ENCODE measurements around the gene FAM20A.

GRCh38 chr17:68591583-68591982 lies 9.6 kb downstream of the FAM20A start:
- TF ChIP-seq, protein P1, sequence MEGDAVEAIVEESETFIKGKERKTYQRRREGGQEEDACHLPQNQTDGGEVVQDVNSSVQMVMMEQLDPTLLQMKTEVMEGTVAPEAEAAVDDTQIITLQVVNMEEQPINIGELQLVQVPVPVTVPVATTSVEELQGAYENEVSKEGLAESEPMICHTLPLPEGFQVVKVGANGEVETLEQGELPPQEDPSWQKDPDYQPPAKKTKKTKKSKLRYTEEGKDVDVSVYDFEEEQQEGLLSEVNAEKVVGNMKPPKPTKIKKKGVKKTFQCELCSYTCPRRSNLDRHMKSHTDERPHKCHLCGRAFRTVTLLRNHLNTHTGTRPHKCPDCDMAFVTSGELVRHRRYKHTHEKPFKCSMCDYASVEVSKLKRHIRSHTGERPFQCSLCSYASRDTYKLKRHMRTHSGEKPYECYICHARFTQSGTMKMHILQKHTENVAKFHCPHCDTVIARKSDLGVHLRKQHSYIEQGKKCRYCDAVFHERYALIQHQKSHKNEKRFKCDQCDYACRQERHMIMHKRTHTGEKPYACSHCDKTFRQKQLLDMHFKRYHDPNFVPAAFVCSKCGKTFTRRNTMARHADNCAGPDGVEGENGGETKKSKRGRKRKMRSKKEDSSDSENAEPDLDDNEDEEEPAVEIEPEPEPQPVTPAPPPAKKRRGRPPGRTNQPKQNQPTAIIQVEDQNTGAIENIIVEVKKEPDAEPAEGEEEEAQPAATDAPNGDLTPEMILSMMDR (IDR thresholded peaks at IDR 0.05): no peak
- TF ChIP-seq POLR2A (IDR thresholded peaks at IDR 0.05): no peak
